HepG2 (cell line): Measurements from ENCODE around the gene INPP1. TPM values are rescaled to one million over a fixed set of nuclear protein-coding genes. Genes with fewer than 3 reads are reported as not detected.

ENCODE experiments used
- CTCF ChIP-seq: sonication (generic); formaldehyde crosslinking; IDR thresholded peaks from 2 replicates; pipeline ENCODE4 v1.5.0; 2020; ENCODE audit warnings: mild to moderate bottlenecking, missing genetic modification reagents, moderate library complexity
- ELF4 ChIP-seq: sonication (generic); formaldehyde crosslinking; IDR thresholded peaks from 2 replicates; pipeline ENCODE4 v1.5.0; 2020; ENCODE audit warnings: missing genetic modification reagents, mild to moderate bottlenecking, moderate library complexity, borderline replicate concordance
- KMT2A ChIP-seq: sonication (generic); formaldehyde crosslinking; IDR thresholded peaks from 2 replicates; pipeline ENCODE4 v1.4.0; 2020; ENCODE audit warnings: missing genetic modification reagents
- MAFF ChIP-seq: IDR thresholded peaks from 2 replicates; pipeline ENCODE4 v1.6.1; 2011; ENCODE audit warnings: low read depth, low read length, improper control_type of control experiment
- MED8 ChIP-seq: sonication (generic); formaldehyde crosslinking; IDR thresholded peaks from 2 replicates; pipeline ENCODE4 v1.8.1; 2023; ENCODE audit warnings: mild to moderate bottlenecking, missing genetic modification reagents; ENCODE audit not compliant: insufficient replicate concordance
- TAF15 ChIP-seq: fragments of 200-400 bp; formaldehyde crosslinking; IDR thresholded peaks from one replicate; pipeline ENCODE4 v1.6.1; 2018; ENCODE audit warnings: mild to moderate bottlenecking, low read depth, low read length; ENCODE audit not compliant: poor library complexity, severe bottlenecking
- TCF7L2 ChIP-seq: IDR thresholded peaks from 2 replicates; pipeline ENCODE4 v1.6.1; 2011; ENCODE audit warnings: mild to moderate bottlenecking, low read depth, low read length, moderate library complexity
- ZBTB7B ChIP-seq: sonication (generic); formaldehyde crosslinking; IDR thresholded peaks from 2 replicates; pipeline ENCODE4 v1.4.0; 2020; ENCODE audit warnings: missing genetic modification reagents
- ZFY ChIP-seq: sonication (generic); formaldehyde crosslinking; IDR thresholded peaks from 2 replicates; pipeline ENCODE4 v1.4.0; 2020; ENCODE audit warnings: missing genetic modification reagents
- ZNF512B ChIP-seq: sonication (generic); formaldehyde crosslinking; IDR thresholded peaks from 2 replicates; pipeline ENCODE4 v1.5.1; 2020; ENCODE audit warnings: missing genetic modification reagents, mild to moderate bottlenecking, borderline replicate concordance
- ZNF530 ChIP-seq: sonication (generic); formaldehyde crosslinking; IDR thresholded peaks from 2 replicates; pipeline ENCODE4 v1.5.0; 2020; ENCODE audit warnings: low read depth, mild to moderate bottlenecking, missing genetic modification reagents
- polyA plus RNA-seq, 8 experiments: library from polyadenylated mRNA; depleted of rRNA in 3 of 8; stranded (reverse) in 7 of 8; unstranded in 1 of 8; fragments of >200 nt; fragmentation: Illumina TruSeq in 4 of 8; extraction: Trizol in 4 of 8; gene quantifications; 2 replicates each; pipeline versions ENCODE4 v1.2.1 to v1.2.3, GENCODE V29; 2011 to 2016; ENCODE audit warnings: low read depth in 4 of 8, missing spikeins in 1 of 8, mixed read lengths in 1 of 8; ENCODE audit not compliant: insufficient read depth in 1 of 8
- total RNA-seq, 5 experiments: library from RNA; depleted of rRNA; stranded (reverse); fragments of >200 nt; fragmentation: Illumina TruSeq; extraction: Trizol; gene quantifications; 2 replicates each; pipeline ENCODE4 v1.2.3, GENCODE V29; 2016; ENCODE audit warnings: low read depth in 1 of 5
- TF ChIP-seq, protein P1 (sequence below): IDR thresholded peaks from 2 replicates; pipeline ENCODE4 v1.6.1; 2012; ENCODE audit warnings: low read length, improper control_type of control experiment
- TF ChIP-seq, protein P2 (sequence below): IDR thresholded peaks from 2 replicates; pipeline ENCODE4 v1.4.0; 2020; ENCODE audit warnings: mild to moderate bottlenecking, missing genetic modification reagents

Gene INPP1
- total and polyA plus RNA-seq, 2 of the 13 experiments (the other 11 are each of a cell fraction or from before 2014, with no cell fraction given): 10.0 to 13.3 TPM

GRCh38 chr2:190318931-190319554 is 24.3 kb upstream of the INPP1 start (continued):
- TF ChIP-seq ZNF512B (CRISPR knock-in tag) (no peak), ELF4 (CRISPR knock-in tag) (peak; percentile 8; the same call in 1 of the 2 replicates), CTCF (CRISPR knock-in tag) (no peak), KMT2A (no peak), TCF7L2 (no peak), ZNF530 (no peak), ZBTB7B (CRISPR knock-in tag) (0 out of 2 replicates have a peak, but pooled peaks have one; percentile 54), TAF15 (no peak), MAFF (no peak), ZFY (CRISPR knock-in tag) (no peak), MED8 (CRISPR knock-in tag) (no peak)
- TF ChIP-seq, protein P1, sequence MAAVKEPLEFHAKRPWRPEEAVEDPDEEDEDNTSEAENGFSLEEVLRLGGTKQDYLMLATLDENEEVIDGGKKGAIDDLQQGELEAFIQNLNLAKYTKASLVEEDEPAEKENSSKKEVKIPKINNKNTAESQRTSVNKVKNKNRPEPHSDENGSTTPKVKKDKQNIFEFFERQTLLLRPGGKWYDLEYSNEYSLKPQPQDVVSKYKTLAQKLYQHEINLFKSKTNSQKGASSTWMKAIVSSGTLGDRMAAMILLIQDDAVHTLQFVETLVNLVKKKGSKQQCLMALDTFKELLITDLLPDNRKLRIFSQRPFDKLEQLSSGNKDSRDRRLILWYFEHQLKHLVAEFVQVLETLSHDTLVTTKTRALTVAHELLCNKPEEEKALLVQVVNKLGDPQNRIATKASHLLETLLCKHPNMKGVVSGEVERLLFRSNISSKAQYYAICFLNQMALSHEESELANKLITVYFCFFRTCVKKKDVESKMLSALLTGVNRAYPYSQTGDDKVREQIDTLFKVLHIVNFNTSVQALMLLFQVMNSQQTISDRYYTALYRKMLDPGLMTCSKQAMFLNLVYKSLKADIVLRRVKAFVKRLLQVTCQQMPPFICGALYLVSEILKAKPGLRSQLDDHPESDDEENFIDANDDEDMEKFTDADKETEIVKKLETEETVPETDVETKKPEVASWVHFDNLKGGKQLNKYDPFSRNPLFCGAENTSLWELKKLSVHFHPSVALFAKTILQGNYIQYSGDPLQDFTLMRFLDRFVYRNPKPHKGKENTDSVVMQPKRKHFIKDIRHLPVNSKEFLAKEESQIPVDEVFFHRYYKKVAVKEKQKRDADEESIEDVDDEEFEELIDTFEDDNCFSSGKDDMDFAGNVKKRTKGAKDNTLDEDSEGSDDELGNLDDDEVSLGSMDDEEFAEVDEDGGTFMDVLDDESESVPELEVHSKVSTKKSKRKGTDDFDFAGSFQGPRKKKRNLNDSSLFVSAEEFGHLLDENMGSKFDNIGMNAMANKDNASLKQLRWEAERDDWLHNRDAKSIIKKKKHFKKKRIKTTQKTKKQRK: no peak
- TF ChIP-seq, protein P2, sequence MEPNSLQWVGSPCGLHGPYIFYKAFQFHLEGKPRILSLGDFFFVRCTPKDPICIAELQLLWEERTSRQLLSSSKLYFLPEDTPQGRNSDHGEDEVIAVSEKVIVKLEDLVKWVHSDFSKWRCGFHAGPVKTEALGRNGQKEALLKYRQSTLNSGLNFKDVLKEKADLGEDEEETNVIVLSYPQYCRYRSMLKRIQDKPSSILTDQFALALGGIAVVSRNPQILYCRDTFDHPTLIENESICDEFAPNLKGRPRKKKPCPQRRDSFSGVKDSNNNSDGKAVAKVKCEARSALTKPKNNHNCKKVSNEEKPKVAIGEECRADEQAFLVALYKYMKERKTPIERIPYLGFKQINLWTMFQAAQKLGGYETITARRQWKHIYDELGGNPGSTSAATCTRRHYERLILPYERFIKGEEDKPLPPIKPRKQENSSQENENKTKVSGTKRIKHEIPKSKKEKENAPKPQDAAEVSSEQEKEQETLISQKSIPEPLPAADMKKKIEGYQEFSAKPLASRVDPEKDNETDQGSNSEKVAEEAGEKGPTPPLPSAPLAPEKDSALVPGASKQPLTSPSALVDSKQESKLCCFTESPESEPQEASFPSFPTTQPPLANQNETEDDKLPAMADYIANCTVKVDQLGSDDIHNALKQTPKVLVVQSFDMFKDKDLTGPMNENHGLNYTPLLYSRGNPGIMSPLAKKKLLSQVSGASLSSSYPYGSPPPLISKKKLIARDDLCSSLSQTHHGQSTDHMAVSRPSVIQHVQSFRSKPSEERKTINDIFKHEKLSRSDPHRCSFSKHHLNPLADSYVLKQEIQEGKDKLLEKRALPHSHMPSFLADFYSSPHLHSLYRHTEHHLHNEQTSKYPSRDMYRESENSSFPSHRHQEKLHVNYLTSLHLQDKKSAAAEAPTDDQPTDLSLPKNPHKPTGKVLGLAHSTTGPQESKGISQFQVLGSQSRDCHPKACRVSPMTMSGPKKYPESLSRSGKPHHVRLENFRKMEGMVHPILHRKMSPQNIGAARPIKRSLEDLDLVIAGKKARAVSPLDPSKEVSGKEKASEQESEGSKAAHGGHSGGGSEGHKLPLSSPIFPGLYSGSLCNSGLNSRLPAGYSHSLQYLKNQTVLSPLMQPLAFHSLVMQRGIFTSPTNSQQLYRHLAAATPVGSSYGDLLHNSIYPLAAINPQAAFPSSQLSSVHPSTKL: no peak
